Panc1 (cell line): ENCODE measurements around the gene SCUBE3. TPM values are rescaled to one million over a fixed set of nuclear protein-coding genes. Genes with fewer than 3 reads are reported as not detected.

Experiments used
- ATAC-seq: fragments of 200-7000 bp; cut with Tn5 transposase; 2 replicates; pipeline ENCODE4 v1.9.1; 2020; ENCODE audit warnings: mild to moderate bottlenecking, moderate library complexity
- BruUV-seq: library from RNA; stranded (reverse); fragments of 400-500 nt; replicated peaks from 2 replicates; lab custom pipeline; 2021; lab: Mats Ljungman, UMichigan
- CTCF ChIA-PET: fragments of 300-600 bp; sonication (Branson Sonifier 250); formaldehyde crosslinking; loops from one replicate; lab custom pipeline; 2022; ENCODE audit warnings: antibody characterized with exemption; lab: Charles Lee
- POLR2A ChIA-PET: fragments of 300-600 bp; sonication (Branson Sonifier 250); formaldehyde crosslinking; loops from one replicate; lab custom pipeline; 2022; ENCODE audit warnings: antibody characterized with exemption; lab: Charles Lee
- DNase-seq: peaks from one replicate; pipeline ENCODE4 v3.0.0-alpha.2; 2010; ENCODE audit warnings: low read depth, low spot score
- H3K27ac ChIP-seq: 2 replicates; pipeline ENCODE4 v1.5.1; 2011; ENCODE audit warnings: mild to moderate bottlenecking, low read length, inconsistent platforms
- H3K27me3 ChIP-seq: fragments of 200-500 bp; sonication (Bioruptor generic); 2 replicates; pipeline ENCODE4 v1.6.0; 2014; ENCODE audit warnings: low read length, inconsistent platforms; ENCODE audit not compliant: control insufficient read depth, insufficient read depth
- H3K36me3 ChIP-seq: fragments of 200-500 bp; sonication (Bioruptor generic); 2 replicates; pipeline ENCODE4 v1.5.1; 2014; ENCODE audit warnings: inconsistent platforms, mild to moderate bottlenecking, low read length, moderate library complexity; ENCODE audit not compliant: control insufficient read depth, insufficient read depth
- H3K4me1 ChIP-seq: 2 replicates; pipeline ENCODE4 v1.5.1; 2011; ENCODE audit warnings: inconsistent platforms, mild to moderate bottlenecking, low read length, moderate library complexity; ENCODE audit not compliant: control insufficient read depth, insufficient read depth
- H3K4me3 ChIP-seq, 2 experiments: 2 replicates each; pipeline ENCODE4 v1.5.1; 2011 to 2012; ENCODE audit warnings: low read depth in 2 of 2, low read length in 2 of 2, mild to moderate bottlenecking in 2 of 2, inconsistent platforms in 1 of 2, moderate library complexity in 1 of 2
- H3K9me3 ChIP-seq: fragments of 200-500 bp; sonication (Bioruptor generic); 2 replicates; pipeline ENCODE4 v1.5.1; 2014; ENCODE audit warnings: low read depth, mild to moderate bottlenecking, inconsistent platforms, low read length, moderate library complexity; ENCODE audit not compliant: control insufficient read depth, insufficient read depth
- POLR2AphosphoS5 ChIP-seq: IDR thresholded peaks from 2 replicates; pipeline ENCODE4 v1.6.1; 2012; ENCODE audit warnings: mild to moderate bottlenecking, low read depth, low read length, moderate library complexity
- SIN3A ChIP-seq: IDR thresholded peaks from 2 replicates; pipeline ENCODE4 v1.6.1; 2012; ENCODE audit warnings: low read depth, mild to moderate bottlenecking, low read length, moderate library complexity, borderline replicate concordance; ENCODE audit not compliant: insufficient read depth
- TCF7L2 ChIP-seq: IDR thresholded peaks from 2 replicates; pipeline ENCODE4 v1.6.1; 2011; ENCODE audit warnings: mild to moderate bottlenecking, low read depth, low read length, inconsistent platforms
- in situ Hi-C: cut with HindIII; loops from 2 replicates; pipeline ENCODE4 v1.10.0; 2016; ENCODE audit warnings: low sequenced_read_pairs, low pct_unique_long_range_greater_than_20kb
- intact Hi-C: fragments of 100-400 bp; cut with micrococcal nuclease; formaldehyde crosslinking; loops from one replicate; pipeline ENCODE4 v1.10.0; 2022; ENCODE audit not compliant: unreplicated experiment
- total RNA-seq: library from RNA; stranded (reverse); gene quantifications from one replicate; pipeline ENCODE4 v1.2.1, GENCODE V29; 2021; ENCODE audit not compliant: unreplicated experiment
- TF ChIP-seq, protein P1 (sequence below): fragments of 450-650 bp; IDR thresholded peaks from 2 replicates; pipeline ENCODE4 v1.5.1; 2017; ENCODE audit warnings: mild to moderate bottlenecking
- TF ChIP-seq, protein P2 (sequence below), 2 experiments: IDR thresholded peaks; 2 replicates each; pipeline ENCODE4 v1.6.1; 2011 to 2012; ENCODE audit warnings: low read depth in 2 of 2, control low read depth in 1 of 2, low read length in 1 of 2, mild to moderate bottlenecking in 1 of 2, moderate library complexity in 1 of 2; ENCODE audit not compliant: insufficient read depth in 1 of 2

The SCUBE3 gene
- total RNA-seq, 1 experiment from 2014 or later, result 1.6 TPM

DNA sequence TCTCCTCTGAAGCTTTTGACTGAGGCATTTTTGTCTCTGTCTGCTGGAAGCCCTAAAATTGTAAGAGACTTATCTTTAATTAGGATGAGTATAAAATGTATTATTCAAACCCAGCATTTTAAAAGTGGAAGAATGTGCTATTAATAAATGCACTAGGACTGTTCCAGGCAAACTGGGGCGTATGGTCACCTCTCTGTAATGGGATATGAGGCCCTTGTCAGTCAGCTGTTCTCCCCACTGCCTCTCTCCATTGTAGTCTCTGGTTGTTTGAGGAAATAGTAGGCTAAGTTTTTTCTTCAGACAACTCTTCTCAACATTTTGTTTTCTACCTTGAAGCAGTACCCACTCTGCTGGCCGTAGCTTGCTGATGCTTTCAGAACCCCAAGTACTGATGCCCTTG, 69.6 kb downstream of the SCUBE3 start:
- CTCF ChIA-PET, result no interaction called here
- no peak for TF ChIP-seq SIN3A
- no peak for TF ChIP-seq TCF7L2
- TF ChIP-seq, protein P1, sequence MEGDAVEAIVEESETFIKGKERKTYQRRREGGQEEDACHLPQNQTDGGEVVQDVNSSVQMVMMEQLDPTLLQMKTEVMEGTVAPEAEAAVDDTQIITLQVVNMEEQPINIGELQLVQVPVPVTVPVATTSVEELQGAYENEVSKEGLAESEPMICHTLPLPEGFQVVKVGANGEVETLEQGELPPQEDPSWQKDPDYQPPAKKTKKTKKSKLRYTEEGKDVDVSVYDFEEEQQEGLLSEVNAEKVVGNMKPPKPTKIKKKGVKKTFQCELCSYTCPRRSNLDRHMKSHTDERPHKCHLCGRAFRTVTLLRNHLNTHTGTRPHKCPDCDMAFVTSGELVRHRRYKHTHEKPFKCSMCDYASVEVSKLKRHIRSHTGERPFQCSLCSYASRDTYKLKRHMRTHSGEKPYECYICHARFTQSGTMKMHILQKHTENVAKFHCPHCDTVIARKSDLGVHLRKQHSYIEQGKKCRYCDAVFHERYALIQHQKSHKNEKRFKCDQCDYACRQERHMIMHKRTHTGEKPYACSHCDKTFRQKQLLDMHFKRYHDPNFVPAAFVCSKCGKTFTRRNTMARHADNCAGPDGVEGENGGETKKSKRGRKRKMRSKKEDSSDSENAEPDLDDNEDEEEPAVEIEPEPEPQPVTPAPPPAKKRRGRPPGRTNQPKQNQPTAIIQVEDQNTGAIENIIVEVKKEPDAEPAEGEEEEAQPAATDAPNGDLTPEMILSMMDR, result no peak
- TF ChIP-seq, protein P2, sequence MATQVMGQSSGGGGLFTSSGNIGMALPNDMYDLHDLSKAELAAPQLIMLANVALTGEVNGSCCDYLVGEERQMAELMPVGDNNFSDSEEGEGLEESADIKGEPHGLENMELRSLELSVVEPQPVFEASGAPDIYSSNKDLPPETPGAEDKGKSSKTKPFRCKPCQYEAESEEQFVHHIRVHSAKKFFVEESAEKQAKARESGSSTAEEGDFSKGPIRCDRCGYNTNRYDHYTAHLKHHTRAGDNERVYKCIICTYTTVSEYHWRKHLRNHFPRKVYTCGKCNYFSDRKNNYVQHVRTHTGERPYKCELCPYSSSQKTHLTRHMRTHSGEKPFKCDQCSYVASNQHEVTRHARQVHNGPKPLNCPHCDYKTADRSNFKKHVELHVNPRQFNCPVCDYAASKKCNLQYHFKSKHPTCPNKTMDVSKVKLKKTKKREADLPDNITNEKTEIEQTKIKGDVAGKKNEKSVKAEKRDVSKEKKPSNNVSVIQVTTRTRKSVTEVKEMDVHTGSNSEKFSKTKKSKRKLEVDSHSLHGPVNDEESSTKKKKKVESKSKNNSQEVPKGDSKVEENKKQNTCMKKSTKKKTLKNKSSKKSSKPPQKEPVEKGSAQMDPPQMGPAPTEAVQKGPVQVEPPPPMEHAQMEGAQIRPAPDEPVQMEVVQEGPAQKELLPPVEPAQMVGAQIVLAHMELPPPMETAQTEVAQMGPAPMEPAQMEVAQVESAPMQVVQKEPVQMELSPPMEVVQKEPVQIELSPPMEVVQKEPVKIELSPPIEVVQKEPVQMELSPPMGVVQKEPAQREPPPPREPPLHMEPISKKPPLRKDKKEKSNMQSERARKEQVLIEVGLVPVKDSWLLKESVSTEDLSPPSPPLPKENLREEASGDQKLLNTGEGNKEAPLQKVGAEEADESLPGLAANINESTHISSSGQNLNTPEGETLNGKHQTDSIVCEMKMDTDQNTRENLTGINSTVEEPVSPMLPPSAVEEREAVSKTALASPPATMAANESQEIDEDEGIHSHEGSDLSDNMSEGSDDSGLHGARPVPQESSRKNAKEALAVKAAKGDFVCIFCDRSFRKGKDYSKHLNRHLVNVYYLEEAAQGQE (IDR thresholded peaks at IDR 0.05; ENCODE audit: insufficient read depth in 1 of 2, low read depth in 2 of 2, low read length in 1 of 2), result no peak
- TF ChIP-seq POLR2AphosphoS5, result no peak

DNA sequence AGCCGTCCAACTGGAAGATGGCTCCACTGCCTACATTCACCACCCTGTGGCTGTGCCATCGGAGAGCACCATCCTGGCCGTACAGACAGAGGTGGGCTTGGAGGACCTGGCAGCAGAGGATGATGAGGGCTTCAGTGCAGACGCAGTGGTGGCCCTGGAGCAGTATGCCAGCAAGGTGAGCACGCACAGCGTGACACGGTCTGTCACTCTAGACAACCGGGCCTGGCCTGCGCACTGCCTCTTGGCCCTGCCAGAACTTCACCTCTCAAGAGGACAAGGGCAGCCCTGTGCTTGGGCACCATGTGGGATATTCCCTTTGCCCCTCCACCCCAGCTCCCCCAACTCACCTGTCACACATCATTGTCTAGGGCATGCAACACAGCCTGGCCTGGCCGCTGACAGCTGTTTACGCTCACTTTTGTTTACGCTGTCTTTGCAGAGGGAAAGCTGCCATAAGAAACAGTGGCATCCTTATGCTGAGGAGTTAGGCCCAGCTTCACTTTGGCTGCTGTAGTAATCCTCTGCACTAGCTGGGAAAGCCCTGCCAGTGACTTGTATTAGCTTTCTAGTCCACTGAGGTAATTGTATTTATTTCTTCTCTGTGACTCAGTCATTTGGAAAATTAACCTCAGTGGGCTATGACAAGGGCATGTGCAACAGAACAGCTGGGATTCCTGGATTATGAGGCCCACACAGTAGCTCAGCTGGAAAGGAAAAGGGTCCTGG, 74.1 kb downstream of the SCUBE3 start:
- Histone ChIP-seq H3K4me3 (no peak overlapping the region), H3K36me3 (peaks cover 6% of the 10 kb centered on the region; the same call in 1 of the 2 replicates), H3K27ac (no peak overlapping the region), H3K27me3 (no peaks in the 10 kb centered on the region), H3K4me1 (no peaks in the 10 kb centered on the region), H3K9me3 (no peaks in the 10 kb centered on the region)
- no TSS peak for BruUV-seq
- in situ Hi-C loops, result no loop called here
- ATAC-seq (peak; percentile 23; the same call in 1 of the 2 replicates), DNase-seq (no peak)
- intact Hi-C loops, result no loop called here
- ChIA-PET POLR2A (interaction anchor here (0.6 kb wide), 1 partner anchor 28 kb away, joined by 4 read pairs; no protein-coding TSS in a partner anchor), CTCF (no interaction called here)
- TF ChIP-seq, protein P1, result no peak
- TF ChIP-seq SIN3A (no peak), TCF7L2 (no peak), POLR2AphosphoS5 (no peak)
- TF ChIP-seq, protein P2 (IDR thresholded peaks at IDR 0.05; ENCODE audit: insufficient read depth in 1 of 2, low read depth in 2 of 2, low read length in 1 of 2), result no peak

More for the DNA sequence above, 69.6 kb downstream of the SCUBE3 start:
- no peak overlapping the region for H3K4me3 ChIP-seq
- in situ Hi-C loops (no loop called here), intact Hi-C loops (no loop called here)
- H3K27me3 ChIP-seq, result no peaks in the 10 kb centered on the region
- H3K4me1 ChIP-seq, result no peaks in the 10 kb centered on the region
- H3K27ac ChIP-seq, result no peak overlapping the region
- H3K9me3 ChIP-seq, result no peaks in the 10 kb centered on the region
- POLR2A ChIA-PET, result no interaction called here
- H3K36me3 ChIP-seq, result peaks cover 6% of the 10 kb centered on the region; the same call in 1 of the 2 replicates
- DNase-seq, result no peak
- ATAC-seq, result no peak
- no TSS peak for BruUV-seq
